Mesenchymal stem cell (in vitro differentiated cells and primary cell): ENCODE results near the gene RAB3C.
"Not testable (repeated sequence)": the region's sequence is repeated elsewhere in the genome, so short reads cannot be mapped to it uniquely, and the experiment has no call there.

Experiments used
- DNase-seq: peaks from one replicate; pipeline ENCODE4 v3.0.0-alpha.2; 2013
- H2AFZ ChIP-seq: one replicate; pipeline ENCODE4 v1.6.1; 2013; ENCODE audit warnings: low read depth, mild to moderate bottlenecking, control low read depth, inconsistent platforms, low read length, moderate library complexity
- H2AK5ac ChIP-seq: 2 replicates; pipeline ENCODE4 v1.6.1; 2013; ENCODE audit warnings: low read length, moderate library complexity, mild to moderate bottlenecking, inconsistent platforms; ENCODE audit not compliant: severe bottlenecking
- H2BK120ac ChIP-seq: one replicate; pipeline ENCODE4 v1.6.1; 2013; ENCODE audit warnings: low read depth, mild to moderate bottlenecking, inconsistent platforms, low read length, moderate library complexity
- H2BK12ac ChIP-seq, 2 experiments: one replicate each; pipeline ENCODE4 v1.6.1; 2013; ENCODE audit warnings: inconsistent platforms in 2 of 2, low read length in 2 of 2, mild to moderate bottlenecking in 2 of 2, moderate library complexity in 2 of 2, control low read depth in 1 of 2
- H2BK15ac ChIP-seq: one replicate; pipeline ENCODE4 v1.6.1; 2013; ENCODE audit warnings: mild to moderate bottlenecking, low read depth, inconsistent platforms; ENCODE audit not compliant: poor library complexity, severe bottlenecking
- H2BK5ac ChIP-seq: 2 replicates; pipeline ENCODE4 v1.6.1; 2013; ENCODE audit warnings: low read depth, mild to moderate bottlenecking, low read length, control low read depth, inconsistent platforms; ENCODE audit not compliant: poor library complexity, severe bottlenecking
- H3K14ac ChIP-seq, 2 experiments: one replicate each; pipeline ENCODE4 v1.6.1; 2013; ENCODE audit warnings: inconsistent platforms in 2 of 2, low read length in 2 of 2, control low read depth in 1 of 2, mild to moderate bottlenecking in 1 of 2, moderate library complexity in 1 of 2
- H3K18ac ChIP-seq, 2 experiments: one replicate each; pipeline ENCODE4 v1.6.1; 2013; ENCODE audit warnings: inconsistent platforms in 2 of 2, low read length in 2 of 2, control low read depth in 1 of 2, low read depth in 1 of 2, mild to moderate bottlenecking in 1 of 2
- H3K23ac ChIP-seq, 2 experiments: one replicate each; pipeline ENCODE4 v1.6.1; 2013; ENCODE audit warnings: inconsistent platforms in 2 of 2, low read length in 2 of 2, mild to moderate bottlenecking in 2 of 2, moderate library complexity in 2 of 2, control low read depth in 1 of 2
- H3K27ac ChIP-seq: 2 replicates; pipeline ENCODE4 v1.5.1; 2013; ENCODE audit warnings: mild to moderate bottlenecking, moderate library complexity, low read length, control low read depth, inconsistent platforms; ENCODE audit not compliant: poor library complexity, severe bottlenecking
- H3K27me3 ChIP-seq, 2 experiments: 2 replicates each; pipeline versions ENCODE4 v1.6.1 to v1.7.0; 2013; ENCODE audit warnings: low read length in 2 of 2, mild to moderate bottlenecking in 2 of 2, moderate library complexity in 2 of 2, control low read depth in 1 of 2, inconsistent platforms in 1 of 2; ENCODE audit not compliant: control insufficient read depth in 1 of 2, insufficient read depth in 1 of 2
- H3K36me3 ChIP-seq, 2 experiments: 2 replicates each; pipeline versions ENCODE4 v1.6.1 to v1.7.0; 2013; ENCODE audit warnings: low read length in 2 of 2, control low read depth in 1 of 2, inconsistent platforms in 1 of 2, low read depth in 1 of 2, mild to moderate bottlenecking in 1 of 2; ENCODE audit not compliant: insufficient read depth in 2 of 2, control insufficient read depth in 1 of 2
- H3K4ac ChIP-seq, 2 experiments: one replicate each; pipeline ENCODE4 v1.6.1; 2013; ENCODE audit warnings: inconsistent platforms in 2 of 2, low read length in 2 of 2, mild to moderate bottlenecking in 2 of 2, moderate library complexity in 2 of 2, control low read depth in 1 of 2, low read depth in 1 of 2
- H3K4me1 ChIP-seq: 2 replicates; pipeline ENCODE4 v1.6.1; 2013; ENCODE audit warnings: low read depth, low read length, control low read depth; ENCODE audit not compliant: control insufficient read depth, insufficient read depth
- H3K4me2 ChIP-seq: 2 replicates; pipeline ENCODE4 v1.6.1; 2013; ENCODE audit warnings: low read length, mild to moderate bottlenecking, inconsistent platforms; ENCODE audit not compliant: poor library complexity, severe bottlenecking
- H3K4me3 ChIP-seq, 2 experiments: 2 replicates each; pipeline versions ENCODE4 v1.5.1 to v1.7.0; 2013; ENCODE audit warnings: low read length in 2 of 2, mild to moderate bottlenecking in 2 of 2, control low read depth in 1 of 2, low read depth in 1 of 2; ENCODE audit not compliant: insufficient read depth in 1 of 2
- H3K79me1 ChIP-seq: replicated peaks from 2 replicates; pipeline ENCODE4 v1.6.1; 2013; ENCODE audit warnings: mild to moderate bottlenecking, control low read depth, low read length, inconsistent platforms; ENCODE audit not compliant: poor library complexity, severe bottlenecking
- H3K9ac ChIP-seq: 2 replicates; pipeline ENCODE4 v1.7.0; 2013; ENCODE audit warnings: mild to moderate bottlenecking, low read length, moderate library complexity
- H3K9me3 ChIP-seq: 2 replicates; pipeline ENCODE4 v1.7.0; 2013; ENCODE audit warnings: mild to moderate bottlenecking, low read length; ENCODE audit not compliant: control insufficient read depth
- H4K8ac ChIP-seq: one replicate; pipeline ENCODE4 v1.6.1; 2013; ENCODE audit warnings: inconsistent platforms, mild to moderate bottlenecking, low read length, moderate library complexity
- H4K91ac ChIP-seq: one replicate; pipeline ENCODE4 v1.6.1; 2013; ENCODE audit warnings: mild to moderate bottlenecking, low read length, inconsistent platforms
- WGBS: methylation state at CpG from one replicate; pipeline ENCODE4 v1.1.7; 2013; ENCODE audit warnings: mixed read lengths; 5-methylcytosine and 5-hydroxymethylcytosine counted together

The RAB3C gene

GRCh38 chr5:58687079-58687478, 104.2 kb downstream of the RAB3C start:
- no peaks in the 10 kb centered on the region for H3K79me1 ChIP-seq
- H2AFZ ChIP-seq: no peak overlapping the region
- H3K4ac ChIP-seq: no peak overlapping the region
- no peak overlapping the region for H2AK5ac ChIP-seq
- H3K27me3 ChIP-seq: no peaks in the 10 kb centered on the region
- no peak overlapping the region for H3K9ac ChIP-seq
- H2BK5ac ChIP-seq: no peak overlapping the region
- no peak overlapping the region for H2BK12ac ChIP-seq
- no peak overlapping the region for H2BK120ac ChIP-seq
- H3K27ac ChIP-seq: no peak overlapping the region
- no peak overlapping the region for H4K8ac ChIP-seq
- no peak overlapping the region for H2BK15ac ChIP-seq
- H3K14ac ChIP-seq: no peak overlapping the region
- H3K4me1 ChIP-seq: no peaks in the 10 kb centered on the region
- no peak overlapping the region for H4K91ac ChIP-seq
- no peaks in the 10 kb centered on the region for H3K9me3 ChIP-seq
- no peak overlapping the region for H3K4me3 ChIP-seq
- H3K18ac ChIP-seq: no peak overlapping the region
- H3K23ac ChIP-seq: no peak overlapping the region
- no peak for DNase-seq
- no peak overlapping the region for H3K4me2 ChIP-seq
- WGBS: 75% methylated on average over 2 of the region's 2 CpGs
- H3K36me3 ChIP-seq: no peaks in the 10 kb centered on the region

DNA sequence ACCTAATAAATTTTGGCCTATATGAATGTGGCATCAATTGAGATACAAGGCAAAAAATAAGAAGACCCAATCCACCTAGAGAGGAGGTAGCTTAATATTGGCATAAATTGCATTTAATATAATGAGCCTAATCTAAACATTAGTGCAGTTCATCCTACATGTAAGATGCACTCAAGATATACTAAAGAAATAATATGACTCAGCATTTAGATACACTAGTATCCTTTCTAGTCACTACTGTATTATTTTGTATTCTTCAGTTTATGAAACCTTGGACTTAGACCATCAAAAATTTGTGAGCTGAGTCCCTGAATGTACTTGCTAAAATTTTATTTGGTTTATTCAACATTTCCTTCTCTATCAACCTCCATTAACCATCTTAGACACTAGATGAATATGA, 104.7 kb downstream of the RAB3C start:
- Histone ChIP-seq H3K36me3 (no peaks in the 10 kb centered on the region), H3K4ac (no peak overlapping the region)

DNA sequence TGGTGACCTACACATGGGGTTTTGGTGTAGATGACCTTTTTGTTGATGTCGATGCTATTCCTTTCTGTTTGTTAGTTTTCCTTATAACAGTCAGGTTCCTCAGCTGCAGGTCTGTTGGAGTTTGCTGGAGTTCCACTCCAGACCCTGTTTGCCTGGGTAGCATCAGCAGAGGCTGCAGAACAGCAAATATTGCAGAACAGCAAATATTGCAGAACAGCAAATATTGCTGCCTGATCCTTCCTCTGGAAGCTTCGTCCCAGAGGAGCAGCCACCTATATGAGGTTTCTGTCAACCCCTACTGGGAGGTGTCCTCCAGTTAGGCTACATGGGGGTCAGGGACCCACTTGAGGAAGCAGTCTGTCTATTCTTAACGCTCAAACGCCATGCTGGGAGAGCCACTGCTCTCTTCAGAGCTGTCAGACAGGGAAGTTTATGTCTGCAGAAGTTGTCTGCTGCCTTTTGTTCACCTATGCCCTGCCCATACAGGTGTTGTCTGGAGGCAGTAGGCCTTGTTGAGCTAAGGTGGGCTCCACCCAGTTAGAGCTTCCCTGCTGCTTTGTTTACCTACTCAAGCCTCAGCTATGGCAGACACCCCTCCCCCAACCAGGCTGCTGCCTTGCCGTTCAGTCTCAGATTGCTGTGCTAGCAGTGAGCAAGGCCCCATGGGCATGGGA, 116.3 kb downstream of the RAB3C start:
- H3K14ac ChIP-seq, H2AFZ ChIP-seq, H3K36me3 ChIP-seq, H3K4me3 ChIP-seq, H2BK5ac ChIP-seq, H3K79me1 ChIP-seq, H3K27me3 ChIP-seq, H3K4me1 ChIP-seq, DNase-seq, H2AK5ac ChIP-seq, H3K4me2 ChIP-seq, H3K4ac ChIP-seq, H3K18ac ChIP-seq, H3K9me3 ChIP-seq, H4K8ac ChIP-seq, H4K91ac ChIP-seq, H2BK15ac ChIP-seq, H2BK12ac ChIP-seq, H3K27ac ChIP-seq, H3K23ac ChIP-seq, H3K9ac ChIP-seq, H2BK120ac ChIP-seq: not testable (repeated sequence)
- 81% methylated on average over 5 of the region's 5 CpGs for WGBS

More for the DNA sequence above, 104.7 kb downstream of the RAB3C start:
- Histone ChIP-seq H3K4me1 (no peaks in the 10 kb centered on the region), H3K9me3 (no peaks in the 10 kb centered on the region), H3K27me3 (no peaks in the 10 kb centered on the region), H3K14ac (no peak overlapping the region), H3K4me3 (no peak overlapping the region), H3K79me1 (no peaks in the 10 kb centered on the region), H4K8ac (no peak overlapping the region), H2BK12ac (no peak overlapping the region), H3K9ac (no peak overlapping the region), H2BK5ac (no peak overlapping the region), H4K91ac (no peak overlapping the region), H3K18ac (no peak overlapping the region), H3K23ac (no peak overlapping the region), H3K27ac (no peak overlapping the region), H2AK5ac (no peak overlapping the region), H2AFZ (no peak overlapping the region), H3K4me2 (no peak overlapping the region), H2BK15ac (no peak overlapping the region), H2BK120ac (no peak overlapping the region)
- no peak for DNase-seq

- no peaks in the 10 kb centered on the region for H3K36me3 ChIP-seq
- H2BK15ac ChIP-seq: no peak overlapping the region
- no peak overlapping the region for H3K14ac ChIP-seq
- no peak overlapping the region for H2BK12ac ChIP-seq
- no peak overlapping the region for H2AFZ ChIP-seq
- H3K23ac ChIP-seq: no peak overlapping the region
- H3K27me3 ChIP-seq: no peaks in the 10 kb centered on the region
- no peak overlapping the region for H4K8ac ChIP-seq
- H2AK5ac ChIP-seq: no peak overlapping the region
- no peak overlapping the region for H3K9ac ChIP-seq
- no peak overlapping the region for H2BK5ac ChIP-seq
- H3K4me2 ChIP-seq: no peak overlapping the region
- H3K27ac ChIP-seq: no peak overlapping the region
- no peak overlapping the region for H3K18ac ChIP-seq
- H4K91ac ChIP-seq: no peak overlapping the region
- no peaks in the 10 kb centered on the region for H3K79me1 ChIP-seq
- H2BK120ac ChIP-seq: no peak overlapping the region
- no peaks in the 10 kb centered on the region for H3K4me1 ChIP-seq
- H3K4ac ChIP-seq: no peak overlapping the region
- no peak for DNase-seq
- H3K9me3 ChIP-seq: no peaks in the 10 kb centered on the region
- H3K4me3 ChIP-seq: no peak overlapping the region
- WGBS: 82% methylated on average over 5 of the region's 6 CpGs
Measured at GRCh38 chr5:58699762-58700118, 116.9 kb downstream of the RAB3C start.
